SK-N-SH (cell line): ENCODE results near the gene PSIP1. TPM values are rescaled to one million over a fixed set of nuclear protein-coding genes. Genes with fewer than 3 reads are reported as not detected.

Source experiments
- CTCF ChIA-PET: fragments of 300-600, 350-600 bp; formaldehyde crosslinking; extraction: SDS; loops from one replicate; lab custom pipeline; 2021; lab: Yijun Ruan, JAX
- POLR2A ChIA-PET: fragments of 350-600 bp; sonication (Branson Sonifier 250); formaldehyde crosslinking; extraction: SDS; loops from one replicate; lab custom pipeline; 2020; ENCODE audit warnings: antibody characterized with exemption, inconsistent platforms; lab: Yijun Ruan, JAX
- DNase-seq: peaks from one replicate; pipeline ENCODE4 v3.0.0; 2012
- H2AFZ ChIP-seq: fragments of 200-600 bp; sonication (generic); 2 replicates; pipeline ENCODE4 v1.8.1; 2016; ENCODE audit warnings: antibody characterized with exemption, mild to moderate bottlenecking, low read depth
- H3F3A ChIP-seq: fragments of 200-600 bp; sonication (generic); replicated peaks from 2 replicates; pipeline ENCODE3; 2016; ENCODE audit warnings: antibody characterized with exemption, mild to moderate bottlenecking; ENCODE audit not compliant: insufficient read depth
- H3K27ac ChIP-seq, 2 experiments: fragments of 200-500 bp in 1 of 2; fragments of 200-600 bp in 1 of 2; sonication (Bioruptor generic) in 1 of 2; sonication (generic), shearing (Covaris generic) in 1 of 2; 2 replicates each; pipeline versions ENCODE4 v1.5.1 to v1.6.1; 2014 to 2016; ENCODE audit warnings: low read depth in 2 of 2, inconsistent platforms in 1 of 2, low read length in 1 of 2, mild to moderate bottlenecking in 1 of 2, mixed read lengths in 1 of 2
- H3K27me3 ChIP-seq: fragments of 200-600 bp; sonication (generic), shearing (Covaris generic); 2 replicates; pipeline ENCODE4 v1.6.1; 2016; ENCODE audit warnings: mixed run types; ENCODE audit not compliant: insufficient read depth
- H3K36me3 ChIP-seq, 2 experiments: fragments of 200-500 bp in 1 of 2; fragments of 200-600 bp in 1 of 2; sonication (Bioruptor generic) in 1 of 2; sonication (generic) in 1 of 2; replicated peaks in 1 of 2; 2 replicates each; pipeline versions ENCODE3 to v1.5.1; 2014 to 2016; ENCODE audit warnings: low read length in 1 of 2, mild to moderate bottlenecking in 1 of 2; ENCODE audit not compliant: insufficient read depth in 2 of 2, control insufficient read depth in 1 of 2
- H3K4me1 ChIP-seq, 2 experiments: fragments of 200-500 bp in 1 of 2; fragments of 200-600 bp in 1 of 2; sonication (Bioruptor generic) in 1 of 2; sonication (generic), shearing (Covaris generic) in 1 of 2; 2 replicates each; pipeline versions ENCODE4 v1.5.1 to v1.6.1; 2014 to 2016; ENCODE audit warnings: low read depth in 1 of 2, low read length in 1 of 2, mixed run types in 1 of 2; ENCODE audit not compliant: insufficient read depth in 2 of 2, control insufficient read depth in 1 of 2
- H3K4me2 ChIP-seq: fragments of 200-600 bp; sonication (generic), shearing (Covaris generic); 2 replicates; pipeline ENCODE4 v1.6.1; 2017; ENCODE audit warnings: mixed run types
- H3K4me3 ChIP-seq, 2 experiments: fragments of 200-500 bp in 1 of 2; fragments of 200-600 bp in 1 of 2; sonication (Bioruptor generic) in 1 of 2; sonication (generic), shearing (Covaris generic) in 1 of 2; 2 replicates each; pipeline versions ENCODE4 v1.5.1 to v1.8.1; 2014 to 2016; ENCODE audit warnings: low read depth in 2 of 2, inconsistent platforms in 1 of 2, low read length in 1 of 2, mild to moderate bottlenecking in 1 of 2, mixed read lengths in 1 of 2, moderate library complexity in 1 of 2
- H3K79me2 ChIP-seq: fragments of 200-600 bp; sonication (generic); 2 replicates; pipeline ENCODE4 v1.8.1; 2017; ENCODE audit warnings: mild to moderate bottlenecking; ENCODE audit not compliant: insufficient read depth
- H3K9ac ChIP-seq: fragments of 200-600 bp; sonication (generic); 2 replicates; pipeline ENCODE4 v1.6.1; 2017; ENCODE audit warnings: mixed run types
- H3K9me2 ChIP-seq: fragments of 200-600 bp; sonication (generic); 2 replicates; pipeline ENCODE4 v1.6.1; 2017; ENCODE audit warnings: mixed run types
- H3K9me3 ChIP-seq: fragments of 200-600 bp; sonication (generic); 2 replicates; pipeline ENCODE4 v1.6.1; 2017; ENCODE audit warnings: mixed run types, mild to moderate bottlenecking, moderate library complexity
- H4K20me1 ChIP-seq: fragments of 200-600 bp; sonication (generic); 2 replicates; pipeline ENCODE4 v1.6.1; 2017; ENCODE audit warnings: mild to moderate bottlenecking, mixed run types; ENCODE audit not compliant: insufficient read depth
- CTCF ChIP-seq: fragments of 200-600 bp; sonication (generic); IDR thresholded peaks from 2 replicates; pipeline ENCODE4 v1.6.1; 2017; ENCODE audit warnings: antibody characterized with exemption, mild to moderate bottlenecking, moderate library complexity
- EP300 ChIP-seq, 2 experiments: IDR thresholded peaks; 2 replicates each; pipeline versions ENCODE4 v1.4.0 to v1.6.1; 2012; ENCODE audit warnings: borderline replicate concordance in 1 of 2, low read depth in 1 of 2, low read length in 1 of 2
- FOXJ3 ChIP-seq: sonication (generic); formaldehyde crosslinking; IDR thresholded peaks from 2 replicates; pipeline ENCODE4 v1.5.1; 2020; ENCODE audit warnings: mild to moderate bottlenecking, missing genetic modification reagents
- MEF2A ChIP-seq: IDR thresholded peaks from 2 replicates; pipeline ENCODE4 v1.4.0; 2012; ENCODE audit warnings: low read depth, borderline replicate concordance
- NFIC ChIP-seq: IDR thresholded peaks from 2 replicates; pipeline ENCODE4 v1.4.0; 2012; ENCODE audit warnings: borderline replicate concordance
- RCOR1 ChIP-seq: fragments of 150-350 bp; IDR thresholded peaks from 2 replicates; pipeline ENCODE4 v1.6.1; 2017; ENCODE audit warnings: antibody characterized with exemption, low read length
- REST ChIP-seq: IDR thresholded peaks from 2 replicates; pipeline ENCODE4 v1.6.1; 2012; ENCODE audit warnings: mild to moderate bottlenecking, low read depth, low read length, moderate library complexity
- RXRA ChIP-seq: IDR thresholded peaks from 2 replicates; pipeline ENCODE4 v1.4.0; 2012; ENCODE audit warnings: low read depth, mild to moderate bottlenecking, borderline replicate concordance
- SMC3 ChIP-seq: IDR thresholded peaks from 2 replicates; pipeline ENCODE4 v1.6.1; 2012; ENCODE audit warnings: low read depth, low read length, improper control_type of control experiment
- WGBS: methylation state at CpG from one replicate; pipeline ENCODE4 v1.1.6; 2017; ENCODE audit warnings: low lambda C conversion rate; 5-methylcytosine and 5-hydroxymethylcytosine counted together
- polyA plus RNA-seq, 3 experiments: library from polyadenylated mRNA; depleted of rRNA; stranded (reverse); fragments of >200 nt; gene quantifications; 2 replicates each; pipeline ENCODE4 v1.2.3, GENCODE V29; 2012
- TF ChIP-seq, protein P1 (sequence below): IDR thresholded peaks from 2 replicates; pipeline ENCODE4 v1.4.0; 2012; ENCODE audit warnings: low read depth, borderline replicate concordance

PSIP1 gene
- polyA plus RNA-seq, 1 of the 3 experiments (the other 2 are of a cell fraction), result 21.0 TPM

DNA sequence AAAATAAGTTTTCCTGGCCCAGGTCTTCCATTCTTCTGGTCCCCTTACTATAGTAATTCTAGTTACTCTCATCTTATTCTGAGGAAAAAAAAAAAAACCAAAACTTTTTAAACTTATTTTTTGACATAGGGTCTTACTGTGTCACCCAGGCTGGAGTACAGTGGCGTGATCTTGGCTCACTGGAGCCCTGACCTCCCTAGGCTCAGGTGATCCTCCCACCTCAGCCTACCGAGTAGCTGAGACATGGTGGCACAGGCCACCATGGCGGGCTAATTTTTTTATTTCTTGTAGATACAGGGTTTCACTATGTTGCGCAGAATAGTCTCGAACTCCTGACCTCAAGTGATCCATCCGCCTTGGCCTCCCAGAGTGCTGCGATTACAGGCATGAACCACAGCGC is 49.7 kb downstream of the PSIP1 start (continued):
- no peak for TF ChIP-seq CTCF
- no peak for TF ChIP-seq SMC3
- no peak for TF ChIP-seq EP300 (IDR thresholded peaks at IDR 0.05; ENCODE audit: borderline replicate concordance in 1 of 2, low read depth in 1 of 2, low read length in 1 of 2)

DNA sequence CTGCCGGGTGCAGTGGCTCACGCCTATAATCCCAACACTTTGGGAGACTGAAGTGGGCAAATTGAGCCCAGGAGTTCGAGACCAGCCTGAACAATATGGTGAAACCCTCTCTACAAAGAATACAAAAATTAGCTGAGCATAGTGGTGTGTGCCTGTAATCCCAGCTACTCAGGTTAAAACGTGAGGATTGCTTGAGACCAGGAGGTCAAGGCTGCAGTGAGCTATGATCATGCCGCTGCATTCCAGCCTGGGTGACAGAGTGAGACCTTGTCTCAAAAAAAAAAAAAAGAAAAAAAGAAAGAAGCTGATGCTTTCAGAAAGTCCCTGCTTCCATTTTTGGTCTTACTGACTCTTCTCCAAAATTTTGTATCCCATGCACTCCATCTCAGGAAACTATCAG is 56.8 kb downstream of the PSIP1 start:
- H3K9me3 ChIP-seq, result no peaks in the 10 kb centered on the region
- H4K20me1 ChIP-seq, result no peaks in the 10 kb centered on the region
- peaks cover 5% of the 10 kb centered on the region for H3F3A ChIP-seq
- no peaks in the 10 kb centered on the region for H3K4me1 ChIP-seq
- H3K27me3 ChIP-seq, result no peaks in the 10 kb centered on the region
- peaks cover 52 to 73% of the 10 kb centered on the region in 2 experiments for H3K36me3 ChIP-seq
- ChIA-PET POLR2A (no interaction called here), CTCF (interaction anchor here (1.2 kb wide), 1 partner anchor 21 kb away, joined by 3 read pairs; no protein-coding TSS in a partner anchor)
- H3K27ac ChIP-seq, result no peak overlapping the region
- no peak overlapping the region for H3K4me2 ChIP-seq
- no peak overlapping the region for H3K9ac ChIP-seq
- no peak overlapping the region for H2AFZ ChIP-seq
- no peak overlapping the region for H3K4me3 ChIP-seq
- DNase-seq, result no peak
- WGBS, result 92% methylated on average over 5 of the region's 5 CpGs
- no peaks in the 10 kb centered on the region for H3K9me2 ChIP-seq
- TF ChIP-seq NFIC (no peak), MEF2A (no peak), RXRA (no peak), FOXJ3 (CRISPR knock-in tag) (no peak), RCOR1 (no peak), REST (no peak)
- TF ChIP-seq, protein P1, sequence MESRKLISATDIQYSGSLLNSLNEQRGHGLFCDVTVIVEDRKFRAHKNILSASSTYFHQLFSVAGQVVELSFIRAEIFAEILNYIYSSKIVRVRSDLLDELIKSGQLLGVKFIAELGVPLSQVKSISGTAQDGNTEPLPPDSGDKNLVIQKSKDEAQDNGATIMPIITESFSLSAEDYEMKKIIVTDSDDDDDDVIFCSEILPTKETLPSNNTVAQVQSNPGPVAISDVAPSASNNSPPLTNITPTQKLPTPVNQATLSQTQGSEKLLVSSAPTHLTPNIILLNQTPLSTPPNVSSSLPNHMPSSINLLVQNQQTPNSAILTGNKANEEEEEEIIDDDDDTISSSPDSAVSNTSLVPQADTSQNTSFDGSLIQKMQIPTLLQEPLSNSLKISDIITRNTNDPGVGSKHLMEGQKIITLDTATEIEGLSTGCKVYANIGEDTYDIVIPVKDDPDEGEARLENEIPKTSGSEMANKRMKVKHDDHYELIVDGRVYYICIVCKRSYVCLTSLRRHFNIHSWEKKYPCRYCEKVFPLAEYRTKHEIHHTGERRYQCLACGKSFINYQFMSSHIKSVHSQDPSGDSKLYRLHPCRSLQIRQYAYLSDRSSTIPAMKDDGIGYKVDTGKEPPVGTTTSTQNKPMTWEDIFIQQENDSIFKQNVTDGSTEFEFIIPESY, result no peak
- peaks cover 8% of the 10 kb centered on the region; the same call in 1 of the 2 replicates for H3K79me2 ChIP-seq
